Measurements from ENCODE around the gene TBX10.
"Not testable (repeated sequence)": the region's sequence is repeated elsewhere in the genome, so short reads cannot be mapped to it uniquely, and the experiment has no call there.

The TBX10 gene

GRCh38 chr11:67664213-67664585 is 24.6 kb upstream of the TBX10 start:
- DNase-seq (ENCODE audit: low read depth) = no peak

- no peak for DNase-seq (ENCODE audit: low read depth)
These were observed 24.1 kb upstream of the TBX10 start for GRCh38 chr11:67663532-67664212.

GRCh38 chr11:67662835-67663531 is 23.4 kb upstream of the TBX10 start:
- DNase-seq (ENCODE audit: low read depth) = no peak

- no peak for DNase-seq (ENCODE audit: low read depth)
These were observed 22.7 kb upstream of the TBX10 start for GRCh38 chr11:67662142-67662834.

GRCh38 chr11:67660752-67661151 is 21.2 kb upstream of the TBX10 start:
- DNase-seq (ENCODE audit: low read depth) = not testable (repeated sequence)

- not testable (repeated sequence) for DNase-seq (ENCODE audit: low read depth)
These were observed 20.1 kb upstream of the TBX10 start for GRCh38 chr11:67659651-67660165.

- DNase-seq (ENCODE audit: low read depth) = no peak
These were observed 17.7 kb upstream of the TBX10 start for GRCh38 chr11:67657300-67657699.

- no peak for DNase-seq (ENCODE audit: low read depth)
These were observed 16.8 kb upstream of the TBX10 start for GRCh38 chr11:67656278-67656922.

GRCh38 chr11:67654225-67654624 is 14.7 kb upstream of the TBX10 start:
- DNase-seq (ENCODE audit: low read depth) = no peak

GRCh38 chr11:67652965-67653845 is 13.6 kb upstream of the TBX10 start:
- no peak for DNase-seq (ENCODE audit: low read depth)

- no peak for DNase-seq (ENCODE audit: low read depth)
These were observed 12.6 kb upstream of the TBX10 start for GRCh38 chr11:67651976-67652781.

GRCh38 chr11:67649634-67650510 is 10.3 kb upstream of the TBX10 start:
- DNase-seq (ENCODE audit: low read depth) = no peak

- no peak for DNase-seq (ENCODE audit: low read depth)
These were observed 9.4 kb upstream of the TBX10 start for GRCh38 chr11:67648796-67649613.

GRCh38 chr11:67648140-67648795 is 8.7 kb upstream of the TBX10 start:
- DNase-seq (ENCODE audit: low read depth) = no peak

- DNase-seq (ENCODE audit: low read depth) = no peak
These were observed 7.9 kb upstream of the TBX10 start for GRCh38 chr11:67647471-67647870.

GRCh38 chr11:67646535-67647336 is 7.2 kb upstream of the TBX10 start:
- DNase-seq (ENCODE audit: low read depth) = no peak
